Activated naive CD8-positive, alpha-beta T cell treated with anti-CD3 and anti-CD28 coated beads, Interleukin-2, amount 50 U/mL, for 24 hours (primary cell): ENCODE data around the gene PRUNE1.

Experiments
- ATAC-seq: fragments of 150-1000 bp; cut with Tn5 transposase; one replicate; pipeline ENCODE4 v1.10.0; 2021
- DNase-seq: peaks from one replicate; pipeline ENCODE4 v3.0.0; 2021
- H3K27ac Mint-ChIP-seq: one replicate; pipeline ENCODE4 v1.8.0; 2021; ENCODE audit warnings: mild to moderate bottlenecking, mixed read lengths
- H3K27me3 Mint-ChIP-seq: one replicate; pipeline ENCODE4 v1.8.0; 2021; ENCODE audit warnings: mixed read lengths
- H3K36me3 Mint-ChIP-seq: one replicate; pipeline ENCODE4 v1.8.0; 2021; ENCODE audit warnings: low read depth, mixed read lengths
- H3K4me1 Mint-ChIP-seq: one replicate; pipeline ENCODE4 v1.8.0; 2021; ENCODE audit warnings: mixed read lengths
- H3K4me3 Mint-ChIP-seq: one replicate; pipeline ENCODE4 v1.8.0; 2021; ENCODE audit warnings: mild to moderate bottlenecking, moderate library complexity, mixed read lengths
- H3K9me3 Mint-ChIP-seq: one replicate; pipeline ENCODE4 v1.8.0; 2021; ENCODE audit warnings: mixed read lengths

Gene PRUNE1

DNA sequence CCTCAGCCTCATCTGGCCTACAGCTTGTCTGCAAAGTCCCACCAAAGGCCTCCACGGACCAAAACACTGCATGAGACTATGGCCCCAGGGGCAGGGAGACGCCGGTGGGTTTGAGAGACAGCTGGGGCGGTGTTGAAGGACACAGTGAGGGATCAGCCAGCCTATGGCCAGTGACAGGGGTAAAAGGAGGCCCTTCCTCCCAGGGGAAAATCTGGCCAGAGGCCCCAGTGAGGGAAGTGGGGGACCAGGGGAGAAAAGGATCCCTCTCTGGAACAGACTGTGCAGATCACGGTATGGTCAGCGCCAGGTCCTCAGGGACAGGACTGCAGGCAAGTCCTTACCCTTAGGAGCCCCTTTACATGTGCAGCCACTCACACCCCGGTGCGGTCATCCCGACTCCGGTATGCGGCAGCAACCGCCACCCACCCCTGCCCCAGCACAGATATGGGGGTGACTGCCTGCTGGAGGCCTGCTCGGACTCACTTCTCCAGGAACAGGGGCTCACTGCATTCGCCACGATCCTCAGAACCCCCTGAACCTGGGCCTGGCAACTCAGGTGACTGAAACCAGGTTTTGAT lies 34.9 kb upstream of the PRUNE1 start:
- Mint-ChIP-seq H3K9me3 (no peaks in the 10 kb centered on the region), H3K27me3 (no peaks in the 10 kb centered on the region), H3K27ac (peak overlapping the region; percentile 90), H3K4me3 (peak overlapping the region; percentile 90), H3K36me3 (peaks cover 17% of the 10 kb centered on the region), H3K4me1 (peaks cover 65% of the 10 kb centered on the region)
- ATAC-seq (no peak), DNase-seq (peak; percentile 35)

DNA sequence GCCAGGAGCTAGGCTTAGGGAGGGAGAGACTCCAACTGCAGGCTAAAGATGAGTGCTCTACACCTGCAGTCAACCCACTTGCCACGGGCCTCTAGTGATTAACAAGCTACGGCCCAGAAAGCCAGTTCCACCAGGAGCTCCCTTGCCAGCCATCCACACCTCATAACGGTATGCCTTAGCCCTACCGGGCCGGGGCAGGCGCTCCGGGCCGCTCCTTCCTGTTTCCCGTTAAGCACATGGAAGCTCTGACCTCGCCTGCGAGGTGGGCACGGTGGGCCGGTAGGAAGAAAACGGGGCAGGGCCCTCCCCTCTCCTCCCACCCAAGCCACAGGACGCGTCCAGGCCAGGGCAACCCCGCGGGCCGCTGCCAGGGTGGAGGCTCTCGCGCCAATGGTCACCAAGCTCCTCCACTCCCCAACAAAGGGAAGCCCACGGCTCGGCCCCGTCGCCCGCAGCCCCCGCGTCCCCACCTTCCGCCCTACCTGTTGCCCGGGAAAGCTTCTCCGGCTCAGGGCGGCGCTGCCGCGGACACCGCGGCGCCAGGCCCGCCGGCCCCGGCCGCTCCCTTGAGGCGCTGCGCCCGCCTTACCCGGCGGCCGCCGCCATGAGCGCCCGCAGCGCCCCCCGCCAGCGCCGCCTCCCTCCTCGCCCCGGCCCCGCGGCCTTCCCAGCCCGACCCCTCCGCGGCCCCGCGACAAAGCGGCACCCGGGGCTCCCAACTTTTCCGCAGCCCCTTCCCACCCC lies 34.2 kb upstream of the PRUNE1 start:
- Mint-ChIP-seq H3K4me1 (peaks cover 70% of the 10 kb centered on the region), H3K27me3 (no peaks in the 10 kb centered on the region), H3K27ac (peak overlapping the region; percentile 90), H3K9me3 (no peaks in the 10 kb centered on the region), H3K4me3 (peak overlapping the region; percentile 90), H3K36me3 (peaks cover 15% of the 10 kb centered on the region)
- ATAC-seq (peak; percentile 12), DNase-seq (peak; percentile 46)

DNA sequence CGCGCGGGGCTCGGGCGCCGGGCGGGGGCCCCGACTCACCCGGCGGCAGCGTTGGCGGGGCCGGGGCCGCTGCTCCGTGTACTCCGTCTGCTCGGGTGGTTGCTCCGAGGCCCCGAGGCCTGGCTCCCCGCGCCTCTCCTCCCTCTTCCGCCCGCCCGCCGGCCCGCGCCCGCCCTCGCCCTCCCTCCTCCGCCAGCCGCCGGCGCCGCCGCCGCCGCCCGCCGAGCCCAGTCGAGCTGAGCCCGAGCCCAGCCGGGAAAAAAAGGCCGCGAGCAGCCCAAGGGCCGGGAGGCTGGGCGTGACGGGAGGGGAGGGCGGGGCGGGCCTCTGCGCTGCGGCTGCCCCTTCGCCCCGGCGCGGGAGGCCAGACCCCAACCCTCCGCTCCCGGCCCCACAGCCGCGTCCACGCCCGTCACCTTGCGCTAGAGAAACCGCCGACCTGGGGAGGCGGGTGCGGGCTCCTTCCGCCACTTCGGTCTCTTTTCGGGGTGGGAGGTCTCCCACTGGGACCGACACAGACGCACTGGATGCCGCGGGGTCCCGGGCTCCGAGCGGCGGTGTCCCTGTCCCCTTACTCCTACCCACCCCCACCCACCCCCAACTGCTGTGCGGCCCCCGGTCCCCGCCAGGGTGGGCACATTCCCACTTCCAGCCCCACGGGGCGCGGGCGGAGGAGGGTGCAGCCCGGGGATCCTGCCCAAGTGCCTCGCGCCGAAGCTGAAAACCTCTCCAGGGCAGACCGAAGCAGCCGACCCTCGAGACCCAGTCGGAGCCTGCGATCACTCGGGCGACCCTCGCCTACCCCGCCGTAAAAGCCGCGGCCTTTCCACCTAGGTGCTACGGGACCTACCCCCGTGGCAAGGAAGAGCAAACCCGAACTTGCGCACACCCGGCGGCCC lies 33.4 kb upstream of the PRUNE1 start, which contains the start of gene CERS2:
TSS of gene CERS2 (minus strand) at position 256 of the 899 bp plus-strand sequence. CDS start 5,745 bp downstream, outside the sequence.
- Mint-ChIP-seq H3K27me3 (no peaks in the 10 kb centered on the region), H3K9me3 (no peaks in the 10 kb centered on the region), H3K36me3 (peaks cover 15% of the 10 kb centered on the region), H3K4me1 (peaks cover 78% of the 10 kb centered on the region), H3K27ac (peak within 1 kb of the TSS; percentile 90), H3K4me3 (peak within 1 kb of the TSS; percentile 90)
- peak; percentile 72 for DNase-seq
- peak; percentile 34 for ATAC-seq

DNA sequence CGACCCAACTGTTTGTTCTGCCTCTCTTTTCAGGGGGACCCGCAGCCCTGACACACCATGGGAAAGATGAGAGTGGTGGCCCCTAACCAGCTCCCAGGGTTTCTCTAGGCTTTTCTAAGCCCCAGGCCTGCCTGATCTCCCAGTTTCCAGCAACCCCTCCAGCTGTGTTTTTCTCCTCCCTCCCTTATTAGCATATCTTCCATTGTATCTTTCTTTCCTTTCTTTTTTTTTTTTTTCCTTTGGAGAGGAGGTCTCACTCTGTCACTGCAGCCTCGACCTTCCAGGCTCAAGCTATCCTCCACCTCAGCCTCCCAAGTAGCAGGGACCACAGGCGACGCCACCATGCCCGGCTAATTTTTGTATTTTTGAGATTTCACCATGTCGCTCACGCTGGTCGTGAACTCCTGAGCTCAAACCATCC lies 31.8 kb upstream of the PRUNE1 start:
- Mint-ChIP-seq H3K27ac (peak overlapping the region; percentile 90), H3K27me3 (no peaks in the 10 kb centered on the region), H3K4me1 (peaks cover 65% of the 10 kb centered on the region), H3K36me3 (peaks cover 13% of the 10 kb centered on the region), H3K4me3 (peak overlapping the region; percentile 79), H3K9me3 (no peaks in the 10 kb centered on the region)
- no peak for DNase-seq
- no peak for ATAC-seq

DNA sequence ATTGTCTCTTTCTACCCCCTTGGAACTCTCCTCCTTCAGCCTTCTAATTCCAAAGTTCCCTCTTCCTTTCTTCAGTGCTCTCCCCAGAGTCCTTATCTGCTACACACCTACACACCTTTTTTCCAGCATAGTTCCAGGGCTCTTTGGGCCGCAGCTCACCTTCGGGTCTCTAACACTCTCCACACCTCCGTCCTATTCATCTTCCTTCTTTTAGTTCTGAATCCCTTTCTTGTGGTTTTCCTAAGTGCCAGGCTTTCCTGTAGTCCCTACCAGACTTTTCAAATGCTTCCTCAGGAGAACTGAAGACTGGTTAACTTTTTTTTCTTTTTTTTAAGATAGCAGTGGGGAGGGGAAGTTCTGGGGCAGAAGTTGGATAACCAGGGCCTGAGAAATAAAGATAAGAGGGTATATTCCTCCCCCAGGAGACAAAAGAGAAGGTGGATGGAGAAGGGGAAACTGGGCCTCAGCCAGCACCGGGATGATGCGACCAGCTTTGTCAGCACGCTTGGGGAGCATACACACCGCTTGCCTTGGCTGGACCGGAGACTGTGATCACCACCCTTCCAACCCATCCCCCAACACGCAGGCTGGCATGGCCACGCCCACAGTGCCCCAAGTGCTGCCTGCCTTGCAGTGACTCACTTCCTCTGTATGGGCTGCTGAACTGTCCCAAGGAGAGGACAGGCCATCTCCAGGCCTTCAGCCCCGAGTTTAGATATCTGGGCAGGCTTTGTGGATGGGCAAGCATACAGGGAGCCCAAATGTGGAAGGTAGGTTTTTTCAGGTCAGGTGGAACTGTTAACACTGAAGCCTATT lies 31.2 kb upstream of the PRUNE1 start:
- Mint-ChIP-seq H3K4me1 (peaks cover 58% of the 10 kb centered on the region), H3K9me3 (no peaks in the 10 kb centered on the region), H3K27ac (peak overlapping the region; percentile 90), H3K36me3 (peaks cover 13% of the 10 kb centered on the region), H3K4me3 (peak overlapping the region; percentile 79), H3K27me3 (no peaks in the 10 kb centered on the region)
- ATAC-seq (peak; percentile 61), DNase-seq (peak; percentile 86)

DNA sequence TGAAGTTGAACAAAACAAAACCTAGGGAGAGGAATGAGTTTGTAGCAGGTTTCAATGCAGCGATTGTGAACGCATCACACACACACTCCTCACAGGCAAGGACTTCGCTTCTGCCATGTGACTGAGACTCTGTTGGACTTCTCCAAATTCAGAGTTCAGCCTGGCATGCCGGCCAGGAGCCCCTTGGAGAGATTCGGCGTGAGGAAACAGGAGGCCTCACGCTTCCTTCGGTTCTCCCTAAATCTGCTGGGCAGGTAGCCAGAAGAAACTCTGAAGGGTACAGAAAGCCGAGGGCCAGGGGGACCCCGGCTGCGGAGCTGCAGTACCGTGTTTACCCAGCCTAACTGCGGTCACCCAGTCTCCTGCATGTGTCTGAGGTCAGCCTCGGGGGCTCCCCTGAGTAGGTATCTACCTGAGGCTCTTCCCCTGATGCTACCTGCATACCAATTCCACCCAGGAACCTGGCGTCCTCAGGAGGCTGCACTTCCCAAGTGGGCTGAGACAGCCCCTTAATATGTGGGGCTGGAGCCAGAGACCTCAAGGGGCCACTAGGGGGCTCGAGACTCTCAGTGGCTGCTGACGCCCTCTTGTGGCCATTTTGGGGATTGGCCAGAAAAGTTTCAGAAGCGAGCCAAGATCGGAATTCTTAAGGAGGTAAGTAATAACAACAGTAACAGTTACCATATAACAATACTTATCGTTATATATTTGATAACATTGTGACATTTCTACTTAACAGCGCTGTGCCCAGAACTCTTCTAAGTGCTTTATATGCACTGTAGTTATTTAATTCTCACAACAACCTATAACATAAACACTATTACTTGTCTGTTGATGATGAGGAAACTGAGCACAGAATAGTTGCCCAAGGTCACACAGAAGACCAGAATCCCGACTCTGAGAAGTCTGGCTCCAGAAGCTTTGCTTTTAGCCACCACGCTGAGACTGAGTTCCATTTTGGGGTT lies 28.9 kb upstream of the PRUNE1 start:
- peak overlapping the region; percentile 45 for H3K4me3 Mint-ChIP-seq
- DNase-seq (peak; percentile 89), ATAC-seq (peak; percentile 61)
- H3K27ac Mint-ChIP-seq, result peak overlapping the region; percentile 62
- no peaks in the 10 kb centered on the region for H3K27me3 Mint-ChIP-seq
- no peaks in the 10 kb centered on the region for H3K9me3 Mint-ChIP-seq
- H3K36me3 Mint-ChIP-seq, result no peaks in the 10 kb centered on the region
- peaks cover 43% of the 10 kb centered on the region for H3K4me1 Mint-ChIP-seq

DNA sequence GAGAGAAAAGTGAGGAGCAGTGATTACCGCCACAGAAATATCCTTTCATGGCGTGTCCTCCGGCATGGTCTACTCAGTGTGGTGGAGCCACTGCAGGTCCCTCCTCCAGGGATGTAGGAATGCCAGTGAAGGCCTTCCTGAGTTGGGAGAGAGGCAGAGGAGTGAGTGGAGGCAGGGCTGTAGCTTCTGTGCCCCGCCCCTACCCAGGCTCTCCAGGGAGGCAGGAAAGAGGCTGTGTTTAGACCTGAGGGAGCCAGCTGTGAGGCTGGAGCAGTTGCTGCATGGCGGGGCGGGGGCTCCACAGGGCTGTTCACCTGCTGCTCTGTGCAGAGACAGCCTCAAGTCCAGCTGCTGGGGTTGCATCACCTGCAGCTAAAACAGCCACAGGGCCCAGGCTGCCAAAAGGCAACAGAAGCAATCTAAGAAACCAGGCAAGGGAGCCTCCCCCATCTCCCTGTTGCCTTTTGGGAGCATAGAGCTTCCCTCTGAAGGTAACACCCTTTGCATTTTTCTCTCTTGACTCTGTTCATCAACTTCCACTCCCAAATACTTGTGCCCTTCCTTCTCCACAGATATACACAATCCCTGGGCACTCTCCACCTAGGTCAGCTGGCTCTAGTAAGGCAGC lies 27.0 kb upstream of the PRUNE1 start:
- Mint-ChIP-seq H3K4me3 (no peak overlapping the region), H3K27ac (no peak overlapping the region), H3K27me3 (peaks cover 1% of the 10 kb centered on the region), H3K36me3 (no peaks in the 10 kb centered on the region), H3K9me3 (no peaks in the 10 kb centered on the region), H3K4me1 (peaks cover 33% of the 10 kb centered on the region)
- no peak for ATAC-seq
- no peak for DNase-seq

DNA sequence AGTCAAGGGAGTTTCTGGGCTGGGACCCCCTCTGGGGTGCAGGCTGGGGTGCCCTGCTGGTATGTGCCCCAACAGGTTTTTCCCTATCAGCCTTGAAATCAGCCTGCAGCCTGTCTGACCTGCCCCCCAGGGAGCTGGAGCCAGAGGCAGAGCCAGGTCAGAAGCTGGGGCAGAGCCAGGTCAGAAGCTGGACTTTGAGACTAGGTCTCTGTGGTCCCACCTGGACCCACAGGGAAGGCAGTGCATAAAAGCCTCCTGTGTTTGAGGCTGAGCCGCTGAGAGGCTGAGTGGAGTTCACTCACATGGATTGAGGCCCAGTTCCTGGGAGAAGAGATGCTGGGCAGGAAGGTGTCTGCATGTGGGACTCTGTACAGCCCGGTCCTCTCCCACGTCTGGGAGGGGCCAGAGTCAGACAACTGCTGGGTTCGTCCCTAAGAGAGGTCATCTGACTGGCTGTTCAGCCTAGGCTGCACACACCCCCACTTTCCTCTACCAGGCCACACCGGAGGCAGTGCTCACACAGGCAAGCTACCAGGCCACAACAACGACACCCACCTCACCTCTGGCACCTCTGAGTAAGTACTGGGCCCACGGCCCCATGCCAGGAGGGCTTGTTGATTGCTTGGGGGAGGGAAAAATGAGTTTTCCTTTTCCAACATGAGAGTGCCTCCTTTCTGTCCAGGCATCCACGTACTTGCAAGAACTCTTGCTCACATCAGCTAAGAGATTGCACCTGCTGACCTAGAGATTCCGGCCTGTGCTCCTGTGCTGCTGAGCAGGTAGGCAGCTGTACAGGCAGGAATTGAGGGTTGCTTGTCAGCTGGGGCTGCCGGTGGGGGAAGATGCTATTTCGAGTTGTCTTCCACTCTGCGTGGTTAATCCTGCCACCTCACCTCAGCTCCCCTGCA lies 26.2 kb upstream of the PRUNE1 start, which contains the start of gene ANXA9:
TSS of gene ANXA9 (plus strand) at position 488 of the 908 bp plus-strand sequence. CDS start 814 bp downstream, outside the sequence.
- H3K4me3 Mint-ChIP-seq, result no peak within 1 kb of the TSS
- H3K9me3 Mint-ChIP-seq, result no peaks in the 10 kb centered on the region
- peaks cover 25% of the 10 kb centered on the region for H3K4me1 Mint-ChIP-seq
- peak; percentile 22 for ATAC-seq
- H3K27me3 Mint-ChIP-seq, result peaks cover 1% of the 10 kb centered on the region
- no peak within 1 kb of the TSS for H3K27ac Mint-ChIP-seq
- no peaks in the 10 kb centered on the region for H3K36me3 Mint-ChIP-seq
- DNase-seq, result no peak

DNA sequence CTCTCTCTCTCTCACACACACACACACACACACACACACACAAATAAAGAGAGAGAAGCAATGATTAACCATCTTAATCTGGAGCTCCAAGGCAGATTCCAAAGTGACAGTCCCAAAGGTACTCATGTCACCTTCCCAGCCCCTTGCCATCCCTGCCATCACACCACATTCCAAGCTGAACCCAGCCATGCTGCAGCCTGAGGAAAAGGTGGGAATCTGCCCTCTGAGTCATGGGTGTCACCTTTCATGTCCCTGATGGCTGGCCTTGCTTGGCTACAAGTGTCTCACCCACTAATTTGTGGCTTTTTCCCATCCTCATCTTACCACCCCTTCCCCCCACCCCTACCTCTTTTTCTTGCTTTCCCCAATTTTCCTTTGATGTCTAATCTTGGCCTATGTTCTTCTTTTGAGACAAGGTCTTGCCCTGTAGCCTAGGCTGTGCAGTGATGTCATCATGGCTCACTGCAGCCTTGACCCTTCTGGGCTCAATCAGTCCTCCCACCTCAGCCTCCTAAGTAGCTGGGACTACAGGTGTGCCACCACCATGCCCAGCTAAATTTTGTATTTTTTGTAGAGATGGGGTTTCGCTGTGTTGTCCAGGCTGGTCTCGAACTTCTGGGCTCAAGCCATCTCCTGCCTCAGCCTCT lies 22.9 kb upstream of the PRUNE1 start:
- Mint-ChIP-seq H3K9me3 (no peaks in the 10 kb centered on the region), H3K27me3 (peaks cover 1% of the 10 kb centered on the region), H3K4me1 (no peaks in the 10 kb centered on the region), H3K27ac (no peak overlapping the region), H3K4me3 (no peak overlapping the region), H3K36me3 (no peaks in the 10 kb centered on the region)
- no peak for DNase-seq
- ATAC-seq, result no peak

DNA sequence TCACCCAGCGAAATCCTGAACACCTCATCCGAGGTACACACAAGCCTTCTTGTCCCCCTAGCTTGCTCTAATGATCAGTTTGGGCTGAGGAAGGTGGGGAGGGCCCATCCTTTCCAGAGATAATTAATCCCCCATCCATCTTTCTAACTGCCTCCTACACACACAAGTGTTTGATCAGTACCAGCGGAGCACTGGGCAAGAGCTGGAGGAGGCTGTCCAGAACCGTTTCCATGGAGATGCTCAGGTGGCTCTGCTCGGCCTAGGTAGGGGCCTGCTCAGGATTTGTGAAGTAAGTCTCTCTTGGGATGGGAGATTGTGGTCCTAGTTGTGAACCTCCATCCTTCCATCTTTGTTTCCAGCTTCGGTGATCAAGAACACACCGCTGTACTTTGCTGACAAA lies 20.3 kb upstream of the PRUNE1 start:
- Mint-ChIP-seq H3K36me3 (no peaks in the 10 kb centered on the region), H3K27me3 (peaks cover 1% of the 10 kb centered on the region), H3K4me3 (no peak overlapping the region), H3K9me3 (no peaks in the 10 kb centered on the region), H3K4me1 (no peaks in the 10 kb centered on the region), H3K27ac (no peak overlapping the region)
- DNase-seq (no peak), ATAC-seq (no peak)

DNA sequence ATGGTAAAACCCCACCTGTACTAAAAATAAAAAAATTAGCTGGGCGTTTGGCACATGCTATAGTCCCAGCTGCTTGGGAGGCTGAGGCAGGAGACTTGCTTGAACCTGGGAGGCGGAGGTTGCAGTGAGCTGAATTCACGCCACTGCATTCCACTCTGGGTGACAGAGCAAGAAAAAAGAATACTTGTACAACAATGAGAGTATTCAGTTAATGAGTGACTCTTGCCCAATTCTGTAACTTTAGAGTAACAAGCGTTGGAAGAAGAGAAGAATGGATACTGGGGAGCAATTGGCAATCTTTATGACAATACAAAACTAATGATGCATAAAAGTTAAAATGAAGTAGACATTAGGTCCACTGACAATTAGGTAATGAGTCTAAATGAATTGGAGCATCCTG lies 15.6 kb upstream of the PRUNE1 start:
- no peaks in the 10 kb centered on the region for H3K9me3 Mint-ChIP-seq
- H3K4me3 Mint-ChIP-seq, result no peak overlapping the region
- no peaks in the 10 kb centered on the region for H3K27me3 Mint-ChIP-seq
- H3K27ac Mint-ChIP-seq, result no peak overlapping the region
- H3K4me1 Mint-ChIP-seq, result no peaks in the 10 kb centered on the region
- no peaks in the 10 kb centered on the region for H3K36me3 Mint-ChIP-seq
- no peak for DNase-seq
- no peak for ATAC-seq
